ENCODE data around the gene ACBD3.

Gene ACBD3

DNA sequence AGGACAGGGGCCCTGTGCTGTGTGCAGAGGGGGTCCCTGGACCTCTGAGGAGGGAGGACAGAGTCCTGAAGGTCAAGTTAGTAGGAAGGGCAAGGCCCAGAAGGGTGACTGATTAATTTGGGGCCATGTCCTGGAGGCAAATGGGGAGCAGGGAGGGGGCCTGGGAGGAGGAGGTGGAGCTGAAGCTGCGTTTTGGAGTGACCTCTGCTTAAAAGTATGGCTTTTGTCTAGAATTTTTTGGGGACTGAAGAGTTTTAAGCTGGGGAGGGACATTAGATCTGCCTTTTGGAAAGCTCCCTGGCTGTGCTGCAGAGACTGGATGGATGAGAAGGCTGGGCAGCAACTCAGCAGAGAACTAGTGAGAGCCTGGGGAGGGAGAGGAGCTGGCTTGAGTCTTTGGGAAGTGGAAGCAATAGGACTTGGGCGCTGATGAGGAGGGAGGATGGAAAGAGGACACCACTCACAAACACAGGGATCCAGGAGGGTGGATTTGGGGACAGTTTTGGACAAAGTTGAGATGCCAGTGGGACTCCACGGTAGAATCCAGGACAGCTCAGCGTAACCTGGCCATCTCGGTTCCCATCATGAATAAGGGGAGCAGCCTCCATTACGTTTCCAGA, 52.9 kb downstream of the ACBD3 start:
- no peak for DNase-seq

DNA sequence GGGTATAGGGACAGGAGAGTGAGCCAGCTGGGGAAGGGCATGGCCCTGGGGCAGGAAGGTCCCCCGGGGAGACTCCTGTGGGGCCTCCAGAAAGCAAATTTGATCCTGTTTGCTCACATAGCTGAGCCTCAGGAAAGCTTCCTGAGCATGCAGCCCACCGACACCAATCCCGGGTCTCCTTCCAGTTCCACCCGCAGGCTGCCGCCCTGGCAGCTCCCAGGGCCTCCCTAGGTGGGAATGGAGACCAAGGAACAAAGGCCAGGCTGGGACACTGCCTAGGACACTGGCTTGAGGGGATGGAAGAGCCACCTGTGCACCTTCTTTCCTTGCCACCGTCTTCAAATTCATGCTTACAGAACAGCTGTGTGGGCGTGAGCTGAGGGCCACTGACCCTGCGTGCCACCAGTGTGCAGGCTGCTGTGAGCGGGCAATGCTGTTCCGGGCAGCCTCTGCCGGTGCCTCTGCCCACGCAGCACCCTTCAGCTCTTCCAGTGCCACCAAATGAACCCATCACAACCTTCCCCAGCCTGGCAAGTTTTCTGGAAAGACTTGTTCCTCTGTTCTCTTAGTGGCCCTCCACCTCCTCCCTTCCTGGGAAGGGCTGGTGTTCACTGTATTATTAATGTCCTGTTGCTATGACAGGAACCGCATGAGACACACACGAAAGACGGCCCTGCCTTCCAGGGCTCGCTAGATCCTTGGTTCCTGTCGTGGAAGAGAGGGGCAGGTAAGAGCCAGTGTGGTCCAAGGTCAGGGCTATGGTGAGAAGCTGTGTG, 53.6 kb downstream of the ACBD3 start:
- no peak for DNase-seq

DNA sequence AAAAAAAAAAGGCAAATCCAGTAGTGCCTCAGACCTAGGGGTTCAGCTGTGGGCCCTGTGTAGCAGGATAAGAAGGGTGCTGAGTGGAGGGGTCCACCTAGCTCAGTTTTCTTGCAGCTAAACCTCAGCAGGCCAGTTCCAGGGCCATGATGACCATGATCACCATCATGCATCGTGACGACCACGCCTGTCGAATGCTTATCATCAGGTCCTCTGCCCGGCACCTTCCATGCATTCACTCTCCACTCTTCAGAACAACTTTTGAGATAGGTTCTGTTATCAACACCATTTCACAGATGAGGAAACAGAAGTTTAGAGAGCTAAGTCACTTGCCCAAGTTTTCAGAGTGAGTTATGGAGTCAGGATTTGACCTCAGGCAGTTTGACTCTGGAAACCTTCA, 54.9 kb downstream of the ACBD3 start:
- no peak for DNase-seq

DNA sequence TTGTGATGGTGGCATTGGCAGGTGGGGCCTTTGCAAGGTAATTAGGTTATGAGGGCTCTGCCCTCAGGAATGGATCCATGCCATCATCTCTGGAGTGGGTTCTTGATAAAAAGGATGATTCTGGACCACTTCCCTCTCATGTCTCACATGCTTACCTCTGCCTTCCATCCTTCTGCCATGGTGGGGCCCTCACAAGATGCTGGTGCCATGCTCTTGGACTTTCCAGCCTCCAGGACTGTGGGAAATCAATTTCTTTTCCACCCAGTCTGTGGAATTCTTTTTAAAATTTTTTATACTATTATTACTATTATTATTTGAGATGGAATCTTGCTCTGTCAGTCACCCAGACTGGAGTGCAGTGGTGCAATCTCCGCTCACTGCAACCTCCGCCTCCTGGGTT, 57.3 kb downstream of the ACBD3 start:
- no peak for DNase-seq

DNA sequence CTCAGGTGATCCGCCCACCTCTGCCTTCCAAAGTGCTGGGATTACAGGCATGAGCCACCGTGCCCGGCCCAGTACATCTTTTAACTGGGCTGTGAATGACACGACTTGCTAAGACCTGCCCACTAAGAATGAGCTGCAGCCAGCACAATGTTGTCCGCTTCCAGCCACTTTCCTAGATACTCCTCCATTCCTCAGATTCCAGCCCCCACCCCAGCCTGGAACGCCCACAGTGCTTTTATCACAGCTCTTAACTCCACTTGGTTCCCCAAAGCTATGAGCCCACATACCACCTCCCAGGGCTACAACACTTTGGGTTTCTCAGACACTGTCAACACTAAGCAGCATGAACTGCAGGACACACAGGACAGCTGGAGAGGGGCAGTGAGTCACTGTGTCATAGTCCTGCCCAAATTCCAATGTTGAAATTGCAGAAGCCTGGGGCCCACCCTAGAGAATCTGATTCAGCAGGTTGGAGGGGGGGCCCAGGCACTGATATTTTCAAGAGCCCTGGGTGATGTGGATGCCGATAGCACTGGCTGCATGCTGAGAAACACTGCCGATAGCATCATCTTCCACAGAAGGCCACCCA, 58.0 kb downstream of the ACBD3 start:
- no peak for DNase-seq

DNA sequence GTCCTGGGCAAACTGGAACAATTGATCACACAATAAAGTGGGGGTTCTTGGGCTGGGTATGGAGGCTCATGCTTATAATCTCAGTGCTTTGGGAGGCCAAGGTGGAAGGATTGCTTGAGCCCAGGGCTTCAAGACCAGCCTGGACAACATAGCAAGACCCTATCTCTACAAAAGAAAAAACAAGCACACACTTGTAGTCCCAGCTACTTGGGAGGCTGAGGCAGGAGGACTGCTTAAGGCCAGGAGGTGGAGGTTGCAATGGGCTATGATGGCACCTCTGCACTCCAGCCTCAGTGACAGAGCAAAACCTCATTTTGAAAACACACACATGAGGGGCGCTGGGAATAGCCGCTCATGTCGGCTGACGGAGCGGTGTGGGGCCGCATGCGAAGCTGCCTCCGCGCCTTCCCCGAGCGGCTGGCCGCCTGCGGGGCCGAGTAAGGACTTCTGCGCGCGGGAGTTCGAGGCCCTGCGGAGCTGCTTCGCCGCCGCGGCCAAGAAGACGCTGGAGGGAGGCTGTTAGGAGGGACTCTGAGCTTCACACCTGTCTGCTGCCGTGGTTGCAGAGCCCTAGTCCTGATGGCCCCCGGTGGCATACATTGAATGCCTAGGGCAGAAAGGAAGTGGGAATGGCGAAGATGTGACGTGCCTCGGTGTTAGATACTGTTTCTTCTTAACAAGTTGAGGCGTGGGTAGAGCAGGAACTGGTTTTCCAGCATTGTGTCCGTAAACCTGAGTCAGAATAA, 59.5 kb downstream of the ACBD3 start:
- DNase-seq: no peak

DNA sequence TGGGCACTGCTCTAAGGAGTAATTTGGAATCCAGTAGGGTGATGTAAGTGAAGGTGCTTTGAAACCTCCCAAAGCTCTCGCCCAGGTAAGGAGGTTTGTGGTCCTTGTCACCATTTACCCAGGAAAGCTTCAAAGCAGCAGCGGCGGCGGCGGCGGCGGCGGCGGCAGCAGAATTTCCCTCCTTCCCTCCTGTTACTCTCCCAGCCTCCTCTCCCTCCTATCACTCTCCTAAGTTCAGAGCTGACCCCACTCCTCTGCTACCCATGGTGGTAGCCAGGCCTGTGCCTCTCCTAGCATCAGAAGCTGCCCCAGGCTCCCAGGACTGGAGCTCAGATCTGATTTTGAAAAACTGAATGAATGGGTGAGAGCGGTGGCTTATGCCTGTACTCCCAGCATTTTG, 60.7 kb downstream of the ACBD3 start:
- DNase-seq: no peak

DNA sequence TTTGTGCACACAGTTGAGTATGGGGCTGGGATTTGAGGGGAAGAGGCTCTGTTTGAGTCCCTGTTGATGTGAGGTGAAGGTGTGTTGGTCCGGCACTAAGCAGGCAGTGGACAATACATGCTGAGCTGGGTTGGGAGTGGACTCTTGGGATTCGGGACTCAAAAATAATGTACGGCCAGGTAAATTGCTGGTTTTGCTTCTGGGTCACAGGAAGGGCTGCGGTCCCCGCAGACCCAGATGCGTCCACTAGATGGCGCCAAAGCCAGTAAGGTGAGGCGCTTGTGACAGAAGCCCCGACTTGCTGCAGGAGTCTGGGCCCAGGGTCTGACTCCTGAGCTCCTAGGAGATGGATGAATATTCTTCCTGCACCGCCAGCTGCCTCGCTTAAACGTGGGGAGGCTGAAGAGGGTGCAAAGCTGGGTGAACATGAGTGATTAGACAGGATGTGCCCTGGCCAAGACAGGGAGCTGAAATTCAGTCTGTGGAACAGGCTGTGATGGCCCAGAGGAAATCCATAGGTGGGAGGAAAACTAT, 61.4 kb downstream of the ACBD3 start:
- DNase-seq: peak; percentile 78

DNA sequence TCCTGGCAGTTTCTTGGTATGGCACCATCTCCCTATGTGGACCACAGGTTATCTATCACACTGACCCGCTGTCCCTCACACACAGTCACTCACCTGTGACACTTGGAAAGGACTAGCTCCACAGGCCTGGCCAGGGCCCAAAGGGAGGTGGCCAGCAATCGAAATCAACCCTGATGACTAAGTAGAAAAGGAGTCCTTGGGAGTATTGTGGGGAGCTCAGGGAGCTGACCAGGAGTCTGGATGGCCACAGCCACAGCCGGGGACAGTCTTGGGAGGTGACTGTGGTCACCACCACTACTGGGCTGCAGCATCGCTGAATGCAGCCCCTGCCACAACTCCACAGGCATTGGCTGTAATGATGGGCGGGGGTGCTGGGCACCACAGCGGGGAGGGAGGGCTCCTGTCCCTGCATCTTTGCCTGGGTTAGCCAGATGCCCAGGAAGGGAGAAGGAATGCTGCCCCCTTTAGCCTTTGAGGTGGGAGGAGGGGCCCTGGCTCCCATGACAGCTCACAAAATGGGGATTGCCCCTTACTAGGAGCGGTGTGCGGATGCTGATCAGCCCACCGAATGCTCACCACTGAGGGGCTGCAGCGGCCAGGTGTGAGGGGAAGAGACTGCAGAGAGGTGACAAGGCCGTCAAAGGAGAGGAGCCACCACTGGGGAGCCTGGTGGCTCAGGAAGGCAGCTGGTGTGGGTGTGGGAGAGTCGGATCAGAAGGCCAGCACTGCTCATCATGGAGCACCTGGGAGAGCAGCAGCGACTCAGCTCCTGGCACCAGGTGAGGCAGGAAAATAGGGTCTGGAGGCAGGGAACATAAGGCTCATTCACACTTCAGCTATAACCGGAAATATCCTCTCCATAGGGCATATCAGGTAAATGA, 62.7 kb downstream of the ACBD3 start:
- DNase-seq: no peak

DNA sequence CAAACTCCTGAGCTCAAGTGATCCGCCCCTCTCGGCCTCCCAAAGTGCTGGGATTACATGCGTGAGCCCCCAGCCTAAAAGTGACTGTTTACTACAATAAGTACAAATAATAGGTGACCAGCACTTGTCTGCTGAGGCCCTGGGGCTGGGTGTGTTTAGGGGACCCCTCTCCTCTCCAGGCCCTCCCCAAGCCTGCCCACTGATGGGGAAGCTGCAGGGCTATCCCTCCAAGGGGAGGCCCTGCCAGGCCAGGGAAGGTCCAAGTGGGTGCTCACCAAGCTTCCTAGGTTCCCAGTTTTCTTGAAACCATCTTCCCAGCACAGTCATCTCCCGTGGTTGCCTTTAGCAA, 63.4 kb downstream of the ACBD3 start:
- DNase-seq: no peak

DNA sequence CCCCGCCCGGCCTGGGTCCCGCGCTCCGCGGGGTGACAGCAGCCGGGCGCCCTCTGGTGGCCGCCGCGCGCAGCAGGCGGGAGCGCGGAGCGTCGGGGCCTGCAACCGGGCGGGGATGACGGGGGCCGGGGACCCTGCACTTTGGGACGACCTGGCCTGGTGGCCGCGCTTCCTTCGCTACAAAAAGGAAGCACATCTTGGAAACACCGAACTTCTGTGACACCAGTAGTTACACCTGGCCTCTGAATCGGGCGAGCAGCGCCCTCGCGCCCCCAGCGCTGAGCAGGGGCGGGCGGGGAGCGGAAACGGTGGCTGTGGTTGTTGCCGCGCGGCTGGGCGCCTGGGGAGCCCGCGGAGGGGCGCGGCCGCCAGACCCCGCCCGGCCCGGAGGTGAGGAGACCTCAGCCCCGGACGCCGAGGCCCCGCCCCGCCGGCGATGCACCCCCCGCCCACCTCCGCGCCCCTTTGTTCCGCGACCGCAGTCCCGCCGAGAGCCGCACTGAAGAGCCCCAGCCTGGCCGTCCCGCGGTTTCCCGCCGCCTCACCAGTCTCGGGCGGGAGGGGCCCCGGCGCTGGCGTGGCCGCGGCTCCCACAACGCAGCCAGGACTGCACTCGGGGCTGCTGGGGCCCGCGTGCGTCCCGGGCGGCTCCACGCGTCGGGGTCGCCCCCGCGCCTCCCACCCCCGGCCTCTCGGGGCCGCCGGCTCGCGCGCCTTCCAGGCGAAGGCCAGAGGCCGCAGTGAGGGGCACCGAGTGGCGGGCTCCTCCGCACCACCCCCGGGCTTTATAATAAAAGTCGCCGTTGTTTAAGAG, 64.7 kb downstream of the ACBD3 start:
- DNase-seq: peak; percentile 58

DNA sequence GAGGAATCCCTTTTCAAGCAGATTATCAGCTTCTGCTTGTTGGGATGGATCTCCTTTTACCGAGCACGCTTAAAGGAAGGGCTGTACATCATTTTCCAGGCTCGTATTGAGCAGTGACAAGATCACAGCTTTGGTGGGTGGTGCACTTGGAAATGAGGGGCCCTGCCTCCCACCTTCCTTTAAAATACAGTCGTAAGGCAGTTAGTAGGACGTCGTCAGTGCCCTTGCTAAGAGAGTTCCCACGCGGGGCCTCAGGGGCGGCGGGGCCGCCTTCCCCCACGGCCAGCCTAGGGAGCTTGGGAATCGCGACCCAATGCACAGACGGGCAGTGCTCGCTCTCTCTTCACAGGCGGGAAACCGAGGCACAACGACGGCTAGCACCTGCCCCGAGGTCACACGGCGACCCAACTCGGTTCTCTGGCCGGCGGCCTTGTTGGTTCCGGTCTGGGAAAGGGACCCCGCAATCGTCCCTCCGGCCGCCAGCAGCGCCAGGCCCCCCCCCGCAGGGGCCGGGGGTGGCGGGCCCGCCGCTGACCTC, 65.4 kb downstream of the ACBD3 start:
- no peak for DNase-seq

DNA sequence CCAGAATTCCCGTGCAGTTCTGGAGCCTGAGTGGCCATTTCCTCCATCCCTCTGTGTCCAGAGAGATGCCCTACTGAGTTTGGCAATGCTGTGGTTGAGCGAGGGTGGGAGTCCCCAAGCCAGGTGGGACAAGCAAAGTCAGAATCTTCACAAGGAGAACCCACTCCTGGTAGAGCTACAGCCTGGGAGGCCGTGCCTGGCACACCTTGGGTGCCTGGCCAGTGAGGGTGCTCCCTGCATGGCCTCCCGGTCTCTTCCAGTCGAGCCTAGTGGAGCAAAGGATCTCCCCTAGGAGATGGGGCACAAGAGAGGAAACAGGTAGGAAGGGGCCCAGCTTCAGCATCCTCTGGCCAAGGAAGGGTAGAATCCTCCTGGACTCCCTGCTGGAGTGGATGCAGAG, 66.1 kb downstream of the ACBD3 start:
- DNase-seq: no peak

DNA sequence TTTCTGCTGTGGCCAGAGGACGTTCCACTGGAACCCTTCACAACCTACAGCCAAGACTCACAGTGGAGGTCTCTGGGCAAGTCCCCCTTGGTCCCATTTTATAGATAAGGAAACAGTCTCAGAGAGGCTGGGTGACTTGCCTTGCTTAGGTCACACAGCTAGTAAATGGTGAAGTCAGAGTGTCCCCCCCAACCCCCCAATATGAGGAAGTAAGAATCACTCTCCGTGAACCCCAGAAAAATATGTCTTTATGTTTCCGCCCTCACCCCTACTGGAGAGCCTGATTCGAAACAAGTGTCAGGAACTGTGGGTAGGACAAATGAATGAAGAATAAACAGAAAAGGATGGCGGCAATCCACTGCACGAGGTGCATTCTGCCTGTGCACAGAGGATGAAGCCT, 67.4 kb downstream of the ACBD3 start:
- DNase-seq: no peak

DNA sequence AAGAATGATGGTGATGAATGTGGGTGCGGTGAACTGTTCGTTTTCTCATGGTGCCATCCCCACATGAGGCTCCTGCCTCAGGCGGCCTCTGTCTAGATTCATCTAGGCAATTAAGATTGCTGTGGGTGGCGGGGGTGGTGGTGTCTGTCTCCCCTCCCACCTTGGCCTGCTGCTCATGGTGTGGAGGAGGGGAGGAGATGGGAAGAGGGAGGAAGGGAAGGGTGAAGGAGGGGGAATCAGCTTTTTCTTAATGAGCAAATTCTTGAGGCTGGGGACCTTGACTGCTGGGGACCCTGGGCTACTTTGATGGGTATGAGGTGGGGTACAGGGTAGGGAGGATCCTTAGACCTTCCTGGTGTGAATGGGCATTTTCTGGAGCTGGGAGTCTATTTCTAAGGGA, 68.2 kb downstream of the ACBD3 start:
- no peak for DNase-seq

DNA sequence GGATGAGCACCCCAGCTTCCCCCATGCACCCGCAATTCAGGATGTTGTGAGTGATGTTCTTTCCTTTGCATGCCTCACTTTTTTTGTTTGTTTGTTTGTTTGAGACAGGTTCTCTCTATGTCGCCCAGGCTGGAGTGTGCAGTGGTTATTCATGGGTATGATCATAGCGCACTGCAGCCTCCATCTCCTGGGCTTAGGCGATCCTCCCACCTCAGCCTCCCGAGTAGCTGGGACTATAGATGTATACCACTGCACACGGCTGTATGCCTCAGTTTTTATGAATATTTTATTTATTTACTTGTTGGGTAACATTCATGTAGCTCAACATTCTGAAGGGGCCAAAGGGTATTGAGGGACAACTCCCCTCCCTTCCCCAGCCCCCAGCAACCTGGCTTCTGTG, 69.2 kb downstream of the ACBD3 start:
- no peak for DNase-seq

DNA sequence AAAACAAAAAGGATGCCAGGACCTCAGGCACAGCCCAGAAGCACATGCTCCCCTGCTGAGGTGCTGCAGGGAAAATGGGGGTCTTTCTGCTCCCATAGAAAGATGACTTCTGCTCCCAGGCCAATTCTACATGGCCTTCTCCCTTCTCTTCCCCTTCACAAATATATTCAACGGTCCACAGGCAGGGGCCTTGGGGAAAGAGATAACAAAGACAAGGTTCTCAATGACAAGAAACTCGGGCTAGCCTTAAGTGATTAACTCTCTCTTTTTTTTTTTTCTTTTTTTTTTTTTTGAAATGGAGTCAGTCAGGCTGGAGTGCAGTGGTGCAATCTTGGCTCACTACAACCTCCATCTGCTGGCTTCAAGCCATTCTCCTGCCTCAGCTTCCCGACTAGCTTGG, 69.9 kb downstream of the ACBD3 start:
- no peak for DNase-seq

DNA sequence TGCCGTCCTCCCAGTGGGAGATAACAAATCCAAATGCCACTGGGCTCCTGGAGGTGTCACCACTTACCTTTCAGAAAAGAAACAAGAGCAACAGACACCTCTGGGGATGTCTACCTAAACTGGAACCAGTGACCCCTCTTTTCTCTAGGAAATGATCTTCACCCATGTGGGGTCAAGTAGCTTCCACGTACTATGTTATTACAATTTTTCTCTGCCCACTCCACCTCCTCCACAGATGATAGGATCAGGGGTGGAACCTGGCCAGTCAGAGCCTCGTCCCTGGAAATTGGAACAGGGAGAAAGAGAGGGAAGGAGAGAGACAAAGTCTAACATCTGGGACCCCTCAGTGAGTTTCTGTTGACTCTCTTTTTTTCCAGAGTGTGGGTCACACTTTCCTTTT, 73.9 kb downstream of the ACBD3 start:
- no peak for DNase-seq

DNA sequence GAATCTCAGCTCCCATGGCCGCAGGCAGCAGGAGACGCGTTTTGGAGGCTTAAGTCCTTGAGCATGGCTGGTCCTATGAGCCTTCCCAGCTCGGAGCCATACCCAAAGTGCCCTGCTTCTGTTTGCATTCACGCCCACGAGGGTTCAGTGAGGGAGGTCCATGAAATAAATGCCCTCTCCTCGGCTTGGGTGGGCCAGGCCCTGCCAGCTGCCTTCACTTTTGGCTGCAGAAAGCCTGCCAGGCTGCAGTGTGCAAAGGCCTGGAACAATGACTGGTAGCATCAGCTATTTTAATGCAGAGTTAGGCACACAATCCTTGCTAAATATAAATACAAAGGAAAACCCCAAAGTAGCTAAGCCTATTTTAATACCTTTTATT, 74.7 kb downstream of the ACBD3 start:
- no peak for DNase-seq

DNA sequence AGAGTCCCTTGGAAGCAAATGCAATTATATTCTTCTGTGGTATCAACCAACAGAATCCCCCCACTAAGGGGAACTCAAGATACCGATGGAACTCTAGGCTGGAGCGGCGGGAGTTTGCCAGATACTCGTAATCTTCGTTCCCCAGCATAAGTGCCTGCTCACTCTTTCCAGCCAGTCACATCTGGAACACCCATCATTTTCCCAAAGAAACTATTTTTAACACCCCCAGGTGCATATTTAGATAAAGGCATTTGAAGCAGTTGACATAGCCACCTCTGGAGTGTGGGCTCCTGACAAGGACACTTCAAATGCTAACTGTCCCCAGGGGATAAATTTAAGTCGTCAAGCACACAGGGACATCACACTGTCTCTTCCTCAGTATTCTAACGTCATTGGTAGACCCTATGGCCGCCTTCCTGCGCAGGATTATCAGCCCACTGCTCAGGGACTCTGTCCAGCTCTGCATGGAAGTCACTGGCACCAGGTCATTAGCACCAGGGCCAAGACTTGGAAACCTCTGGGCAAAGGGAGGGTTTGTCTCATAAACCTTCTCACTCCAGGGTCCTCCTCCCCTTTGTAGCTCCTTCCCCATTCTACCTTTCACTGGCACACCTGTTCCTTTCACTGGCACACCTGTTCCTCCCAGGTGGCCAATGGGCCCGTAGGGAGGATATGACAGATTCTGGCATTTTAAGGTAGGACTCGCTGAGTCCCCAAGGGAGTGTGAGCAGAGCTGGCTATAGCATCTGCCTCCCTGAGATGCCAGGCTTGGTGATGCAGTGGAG, 75.3 kb downstream of the ACBD3 start:
- no peak for DNase-seq
